Memory B cell (primary cell): Measurements from ENCODE around the gene DLGAP1.

Source experiments
- ATAC-seq: fragments of 150-1000 bp; cut with Tn5 transposase; 2 replicates; pipeline ENCODE4 v1.10.0; 2021; ENCODE audit warnings: low read depth, mild to moderate bottlenecking, moderate library complexity
- DNase-seq, 2 donors: peaks; one replicate each; pipeline ENCODE4 v3.0.0; 2022; ENCODE audit warnings: low spot score in 2 of 2
- H3K27ac Mint-ChIP-seq: one replicate; pipeline ENCODE4 v1.8.0; 2022; ENCODE audit warnings: mild to moderate bottlenecking, moderate library complexity, mixed read lengths
- H3K27me3 Mint-ChIP-seq: one replicate; pipeline ENCODE4 v1.8.0; 2022; ENCODE audit warnings: mixed read lengths
- H3K36me3 Mint-ChIP-seq: one replicate; pipeline ENCODE4 v1.8.0; 2022; ENCODE audit warnings: mild to moderate bottlenecking, mixed read lengths
- H3K4me1 Mint-ChIP-seq: one replicate; pipeline ENCODE4 v1.8.0; 2022; ENCODE audit warnings: mixed read lengths
- H3K4me3 Mint-ChIP-seq: one replicate; pipeline ENCODE4 v1.8.0; 2022; ENCODE audit warnings: mild to moderate bottlenecking, moderate library complexity, mixed read lengths
- H3K9me3 Mint-ChIP-seq: one replicate; pipeline ENCODE4 v1.8.0; 2022; ENCODE audit warnings: mixed read lengths

Gene DLGAP1

DNA sequence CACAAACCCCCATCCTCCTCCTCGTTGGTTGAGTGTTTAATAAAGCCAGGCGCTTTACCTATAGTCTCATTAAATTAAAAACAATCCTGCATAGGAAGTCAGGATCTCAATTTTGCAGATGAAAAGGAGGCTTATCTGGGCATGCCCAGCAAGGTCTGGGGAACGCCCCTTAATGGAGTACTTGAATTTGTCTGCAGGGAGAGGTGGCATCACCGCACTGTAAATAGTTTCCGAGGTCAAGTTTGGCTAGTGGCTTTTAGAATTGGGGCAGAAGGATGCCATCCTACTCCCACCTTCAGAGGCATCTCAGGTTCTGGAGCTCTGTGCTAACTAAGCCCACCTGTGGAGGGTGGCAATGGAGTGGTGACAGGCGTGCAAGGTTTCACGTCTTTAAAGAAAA is 855.9 kb downstream of the DLGAP1 start:
- Mint-ChIP-seq H3K4me1 (peaks cover 27% of the 10 kb centered on the region), H3K36me3 (peaks cover 3% of the 10 kb centered on the region), H3K4me3 (no peak overlapping the region), H3K27me3 (no peaks in the 10 kb centered on the region), H3K27ac (no peak overlapping the region), H3K9me3 (no peaks in the 10 kb centered on the region)
- DNase-seq (no peak), ATAC-seq (no peak)

DNA sequence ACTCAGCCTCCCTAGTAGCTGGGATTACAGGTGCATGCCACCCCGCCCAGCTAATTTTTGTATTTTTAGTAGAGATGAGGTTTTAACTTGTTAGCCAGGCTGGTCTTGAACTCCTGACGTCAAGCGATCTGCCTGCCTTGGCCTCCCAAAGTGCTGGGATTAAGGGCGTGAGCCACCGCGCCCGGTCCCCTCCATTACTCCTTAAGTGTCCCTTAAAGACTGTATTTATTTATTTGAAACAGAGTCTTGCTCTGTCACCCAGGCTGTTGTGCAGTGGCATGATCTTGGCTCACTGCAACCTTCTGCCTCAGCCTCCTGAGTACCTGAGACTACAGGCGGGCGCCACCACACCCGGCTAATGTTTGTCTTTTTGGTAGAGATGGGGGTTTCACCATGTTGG is 856.5 kb downstream of the DLGAP1 start:
- no peak for DNase-seq
- Mint-ChIP-seq H3K9me3 (no peaks in the 10 kb centered on the region), H3K27ac (no peak overlapping the region), H3K36me3 (peaks cover 3% of the 10 kb centered on the region), H3K27me3 (no peaks in the 10 kb centered on the region), H3K4me3 (no peak overlapping the region), H3K4me1 (peaks cover 27% of the 10 kb centered on the region)
- ATAC-seq = no peak

- H3K9me3 Mint-ChIP-seq = no peaks in the 10 kb centered on the region
- no peak for DNase-seq
- peaks cover 3% of the 10 kb centered on the region for H3K36me3 Mint-ChIP-seq
- peak overlapping the region; percentile 99 for H3K27ac Mint-ChIP-seq
- peak overlapping the region; percentile 76 for H3K4me3 Mint-ChIP-seq
- no peak for ATAC-seq
- peaks cover 35% of the 10 kb centered on the region for H3K4me1 Mint-ChIP-seq
- no peaks in the 10 kb centered on the region for H3K27me3 Mint-ChIP-seq
Measured at GRCh38 chr18:3597409-3598357, 857.4 kb downstream of the DLGAP1 start.

GRCh38 chr18:3596637-3597384 is 858.3 kb downstream of the DLGAP1 start:
- Mint-ChIP-seq H3K4me1 (peaks cover 32% of the 10 kb centered on the region), H3K36me3 (peaks cover 3% of the 10 kb centered on the region), H3K27ac (peak overlapping the region; percentile 99), H3K4me3 (peak overlapping the region; percentile 76), H3K9me3 (no peaks in the 10 kb centered on the region), H3K27me3 (no peaks in the 10 kb centered on the region)
- ATAC-seq (no peak), DNase-seq (peak; percentile 45 to 49)

GRCh38 chr18:3596324-3596636 is 858.8 kb downstream of the DLGAP1 start:
- ATAC-seq (no peak), DNase-seq (no peak)
- H3K4me3 Mint-ChIP-seq = peak overlapping the region; percentile 76
- no peaks in the 10 kb centered on the region for H3K9me3 Mint-ChIP-seq
- H3K27ac Mint-ChIP-seq = peak overlapping the region; percentile 99
- peaks cover 3% of the 10 kb centered on the region for H3K36me3 Mint-ChIP-seq
- peaks cover 32% of the 10 kb centered on the region for H3K4me1 Mint-ChIP-seq
- no peaks in the 10 kb centered on the region for H3K27me3 Mint-ChIP-seq

GRCh38 chr18:3595369-3596273 is 859.5 kb downstream of the DLGAP1 start:
- peak; percentile 24 for ATAC-seq
- Mint-ChIP-seq H3K27ac (peak overlapping the region; percentile 99), H3K4me3 (peak overlapping the region; percentile 93), H3K36me3 (peaks cover 3% of the 10 kb centered on the region), H3K4me1 (peaks cover 35% of the 10 kb centered on the region), H3K9me3 (no peaks in the 10 kb centered on the region), H3K27me3 (no peaks in the 10 kb centered on the region)
- DNase-seq = peak in 1 of 2 donors; percentile 22

DNA sequence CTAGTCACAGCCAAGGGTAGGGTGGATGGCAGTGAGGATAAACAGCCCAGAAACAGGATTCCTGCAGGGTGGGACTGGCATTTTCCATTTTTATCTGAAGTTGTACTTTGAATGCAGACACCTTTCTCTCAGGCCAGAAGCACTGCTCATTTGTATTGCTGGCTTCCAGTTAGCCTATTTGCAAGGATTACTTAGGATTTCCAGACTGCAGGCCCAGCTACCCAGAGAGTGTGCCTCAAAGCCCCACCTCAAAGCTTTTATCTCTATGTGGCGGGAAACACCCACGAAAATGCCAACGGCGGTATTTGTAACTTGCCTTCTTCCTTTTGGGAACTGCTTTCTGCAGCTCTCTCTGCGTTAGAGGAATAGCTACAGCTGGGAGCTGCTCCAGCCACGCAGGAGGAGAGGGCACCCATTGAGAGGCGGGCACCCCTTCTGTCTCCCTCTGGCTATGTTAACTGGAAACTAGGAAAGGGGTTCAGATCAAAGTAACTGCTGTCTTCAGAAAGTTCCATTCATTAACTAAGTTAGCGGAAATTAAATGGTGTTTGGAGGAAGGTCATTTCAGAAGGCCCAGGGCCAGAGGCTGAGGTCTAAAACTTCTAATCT is 860.2 kb downstream of the DLGAP1 start:
- H3K4me1 Mint-ChIP-seq = peaks cover 35% of the 10 kb centered on the region
- H3K27me3 Mint-ChIP-seq = no peaks in the 10 kb centered on the region
- H3K9me3 Mint-ChIP-seq = no peaks in the 10 kb centered on the region
- H3K4me3 Mint-ChIP-seq = peak overlapping the region; percentile 93
- H3K27ac Mint-ChIP-seq = peak overlapping the region; percentile 99
- H3K36me3 Mint-ChIP-seq = peaks cover 3% of the 10 kb centered on the region
- DNase-seq (no peak), ATAC-seq (no peak)

- no peaks in the 10 kb centered on the region for H3K9me3 Mint-ChIP-seq
- H3K4me1 Mint-ChIP-seq = peaks cover 35% of the 10 kb centered on the region
- DNase-seq (peak; percentile 90 to 91), ATAC-seq (peak; percentile 82)
- no peaks in the 10 kb centered on the region for H3K27me3 Mint-ChIP-seq
- peak overlapping the region; percentile 93 for H3K4me3 Mint-ChIP-seq
- peak overlapping the region; percentile 99 for H3K27ac Mint-ChIP-seq
- H3K36me3 Mint-ChIP-seq = peaks cover 3% of the 10 kb centered on the region
Measured at GRCh38 chr18:3593904-3594759, 861.0 kb downstream of the DLGAP1 start.

- Mint-ChIP-seq H3K9me3 (no peaks in the 10 kb centered on the region), H3K27me3 (no peaks in the 10 kb centered on the region), H3K27ac (peak overlapping the region; percentile 99), H3K36me3 (peaks cover 3% of the 10 kb centered on the region), H3K4me1 (peaks cover 35% of the 10 kb centered on the region), H3K4me3 (peak overlapping the region; percentile 93)
- ATAC-seq = no peak
- DNase-seq = peak in 1 of 2 donors; percentile 47
Measured at GRCh38 chr18:3593381-3593903, 861.7 kb downstream of the DLGAP1 start.

- Mint-ChIP-seq H3K27ac (peak overlapping the region; percentile 99), H3K4me1 (peaks cover 35% of the 10 kb centered on the region), H3K27me3 (no peaks in the 10 kb centered on the region), H3K4me3 (peak overlapping the region; percentile 34), H3K36me3 (peaks cover 3% of the 10 kb centered on the region), H3K9me3 (no peaks in the 10 kb centered on the region)
- DNase-seq = no peak
- no peak for ATAC-seq
Measured at GRCh38 chr18:3592864-3593263, 862.2 kb downstream of the DLGAP1 start.

DNA sequence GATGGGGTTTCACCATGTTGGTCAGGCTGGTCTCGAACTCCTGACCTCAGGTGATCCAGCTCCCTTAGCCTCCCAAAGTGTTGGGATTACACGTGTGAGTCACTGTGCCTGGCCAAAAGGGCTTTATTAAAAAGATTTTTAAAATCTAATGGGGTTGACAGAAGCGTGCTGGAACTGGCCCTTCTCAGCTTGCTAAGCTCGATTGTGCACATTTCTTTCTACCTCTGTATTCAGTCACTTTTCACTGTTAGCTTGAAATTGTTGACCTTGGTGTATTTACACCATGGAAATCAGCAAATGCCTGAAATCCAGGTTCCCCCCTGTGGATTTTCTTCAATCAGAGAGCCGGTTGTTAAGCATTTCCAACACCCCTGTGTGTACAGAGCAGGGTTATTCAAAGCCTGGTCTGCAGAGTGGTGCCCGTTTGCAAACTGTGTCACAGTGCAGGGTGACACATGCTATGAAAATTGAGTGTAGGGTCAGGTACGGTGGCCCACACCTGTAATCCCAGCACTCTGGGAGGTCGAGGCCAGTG is 864.9 kb downstream of the DLGAP1 start:
- Mint-ChIP-seq H3K4me1 (peaks cover 33% of the 10 kb centered on the region), H3K36me3 (peaks cover 2% of the 10 kb centered on the region), H3K4me3 (no peak overlapping the region)

More for the DNA sequence above, 864.9 kb downstream of the DLGAP1 start:
- Mint-ChIP-seq H3K27me3 (no peaks in the 10 kb centered on the region), H3K27ac (no peak overlapping the region), H3K9me3 (no peaks in the 10 kb centered on the region)
- ATAC-seq (no peak), DNase-seq (no peak)
